RWPE2 (cell line): Measurements from ENCODE around the gene PILRA.

Experiments
- ATAC-seq: fragments of 200-7000 bp; cut with Tn5 transposase; 3 replicates; pipeline ENCODE4 v1.9.1; 2021; ENCODE audit warnings: low read depth
- DNase-seq: peaks from one replicate; pipeline ENCODE4 v3.0.0-alpha.2; 2020; ENCODE audit warnings: low spot score
- H3K27ac ChIP-seq: fragments of 450-650 bp; 2 replicates; pipeline ENCODE4 v1.5.1; 2017; ENCODE audit warnings: mild to moderate bottlenecking; ENCODE audit not compliant: poor library complexity, severe bottlenecking
- H3K27me3 ChIP-seq: fragments of 250-450 bp; sonication (Bioruptor Pico); 2 replicates; pipeline ENCODE4 v1.5.1; 2021; ENCODE audit warnings: mild to moderate bottlenecking, moderate library complexity; ENCODE audit not compliant: insufficient read depth, poor library complexity, severe bottlenecking
- H3K36me3 ChIP-seq: fragments of 250-450 bp; sonication (Bioruptor Pico); 2 replicates; pipeline ENCODE4 v1.5.1; 2020; ENCODE audit warnings: low read depth, mild to moderate bottlenecking, moderate library complexity
- H3K4me1 ChIP-seq: fragments of 250-450 bp; sonication (Bioruptor Pico); 2 replicates; pipeline ENCODE4 v1.5.1; 2021; ENCODE audit warnings: mild to moderate bottlenecking, moderate library complexity; ENCODE audit not compliant: insufficient read depth, poor library complexity, severe bottlenecking
- H3K4me3 ChIP-seq: fragments of 250-450 bp; sonication (Bioruptor Pico); 2 replicates; pipeline ENCODE4 v1.5.1; 2021; ENCODE audit warnings: mild to moderate bottlenecking, moderate library complexity; ENCODE audit not compliant: severe bottlenecking
- H3K9me3 ChIP-seq: fragments of 250-450 bp; sonication (Bioruptor Pico); 2 replicates; pipeline ENCODE4 v1.5.1; 2021; ENCODE audit warnings: mild to moderate bottlenecking, moderate library complexity; ENCODE audit not compliant: severe bottlenecking
- TF ChIP-seq, protein P1 (sequence below): fragments of 450-650 bp; IDR thresholded peaks from one replicate; pipeline ENCODE4 v1.5.1; 2017; ENCODE audit warnings: mild to moderate bottlenecking, moderate library complexity; ENCODE audit not compliant: poor library complexity, severe bottlenecking

PILRA gene

GRCh38 chr7:100366411-100367250, 6.7 kb upstream of the PILRA start:
- no peaks in the 10 kb centered on the region for H3K9me3 ChIP-seq
- H3K27me3 ChIP-seq = no peaks in the 10 kb centered on the region
- H3K4me3 ChIP-seq = no peak overlapping the region
- peak; percentile 15; the same call in 2 of the 3 replicates for ATAC-seq
- H3K36me3 ChIP-seq = peaks cover 12% of the 10 kb centered on the region
- TF ChIP-seq, protein P1, sequence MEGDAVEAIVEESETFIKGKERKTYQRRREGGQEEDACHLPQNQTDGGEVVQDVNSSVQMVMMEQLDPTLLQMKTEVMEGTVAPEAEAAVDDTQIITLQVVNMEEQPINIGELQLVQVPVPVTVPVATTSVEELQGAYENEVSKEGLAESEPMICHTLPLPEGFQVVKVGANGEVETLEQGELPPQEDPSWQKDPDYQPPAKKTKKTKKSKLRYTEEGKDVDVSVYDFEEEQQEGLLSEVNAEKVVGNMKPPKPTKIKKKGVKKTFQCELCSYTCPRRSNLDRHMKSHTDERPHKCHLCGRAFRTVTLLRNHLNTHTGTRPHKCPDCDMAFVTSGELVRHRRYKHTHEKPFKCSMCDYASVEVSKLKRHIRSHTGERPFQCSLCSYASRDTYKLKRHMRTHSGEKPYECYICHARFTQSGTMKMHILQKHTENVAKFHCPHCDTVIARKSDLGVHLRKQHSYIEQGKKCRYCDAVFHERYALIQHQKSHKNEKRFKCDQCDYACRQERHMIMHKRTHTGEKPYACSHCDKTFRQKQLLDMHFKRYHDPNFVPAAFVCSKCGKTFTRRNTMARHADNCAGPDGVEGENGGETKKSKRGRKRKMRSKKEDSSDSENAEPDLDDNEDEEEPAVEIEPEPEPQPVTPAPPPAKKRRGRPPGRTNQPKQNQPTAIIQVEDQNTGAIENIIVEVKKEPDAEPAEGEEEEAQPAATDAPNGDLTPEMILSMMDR = no peak
- peak; percentile 50 for DNase-seq
- no peaks in the 10 kb centered on the region for H3K4me1 ChIP-seq
- no peak overlapping the region for H3K27ac ChIP-seq

DNA sequence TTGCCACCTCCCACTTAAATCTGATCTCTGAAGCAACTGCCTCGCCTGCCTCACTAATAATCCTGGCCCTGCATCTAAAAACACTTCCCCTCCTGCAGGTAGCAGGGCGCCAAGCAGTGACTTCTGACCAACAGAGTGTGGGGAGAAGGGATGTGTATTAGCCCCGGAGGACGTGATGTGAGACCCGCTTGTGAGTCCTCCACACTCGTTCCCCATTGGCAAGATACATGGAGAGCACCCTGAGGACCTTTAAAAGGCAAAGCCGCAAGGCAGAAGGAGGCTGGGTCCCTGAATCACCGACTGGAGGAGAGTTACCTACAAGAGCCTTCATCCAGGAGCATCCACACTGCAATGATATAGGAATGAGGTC, 6.1 kb upstream of the PILRA start:
- Histone ChIP-seq H3K27ac (no peak overlapping the region), H3K4me3 (no peak overlapping the region), H3K4me1 (no peaks in the 10 kb centered on the region), H3K27me3 (no peaks in the 10 kb centered on the region), H3K9me3 (no peaks in the 10 kb centered on the region), H3K36me3 (peaks cover 6% of the 10 kb centered on the region)
- DNase-seq = peak; percentile 32
- no peak for ATAC-seq
- TF ChIP-seq, protein P1 = no peak

GRCh38 chr7:100367676-100368613, 5.3 kb upstream of the PILRA start:
- ATAC-seq = no peak
- DNase-seq = no peak
- Histone ChIP-seq H3K4me3 (no peak overlapping the region), H3K9me3 (no peaks in the 10 kb centered on the region), H3K4me1 (no peaks in the 10 kb centered on the region), H3K36me3 (no peaks in the 10 kb centered on the region; the same call in 1 of the 2 replicates), H3K27me3 (no peaks in the 10 kb centered on the region), H3K27ac (no peak overlapping the region)
- TF ChIP-seq, protein P1 = no peak

DNA sequence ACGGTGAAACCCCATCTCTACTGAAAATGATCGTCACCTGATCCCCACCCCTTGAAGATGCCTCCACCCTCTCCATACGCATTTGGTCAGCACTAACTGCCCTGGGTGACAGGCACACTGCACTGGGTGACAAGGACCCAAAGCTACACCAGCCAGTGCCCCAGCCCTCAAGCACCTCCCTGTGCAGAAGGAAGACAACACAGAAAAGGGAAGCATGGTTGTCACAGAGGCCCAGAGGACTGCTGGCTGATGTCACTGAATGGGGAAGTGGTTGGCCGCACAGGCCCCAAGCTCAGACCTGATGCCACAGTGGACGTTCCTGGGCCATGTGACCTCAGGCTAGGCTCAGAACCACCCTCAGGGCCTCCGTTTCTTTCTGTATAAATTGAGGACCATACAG, 4.2 kb upstream of the PILRA start:
- Histone ChIP-seq H3K4me3 (no peak overlapping the region), H3K4me1 (no peaks in the 10 kb centered on the region), H3K27me3 (no peaks in the 10 kb centered on the region), H3K9me3 (no peaks in the 10 kb centered on the region), H3K36me3 (no peaks in the 10 kb centered on the region), H3K27ac (no peak overlapping the region)
- TF ChIP-seq, protein P1 = no peak
- DNase-seq (no peak), ATAC-seq (no peak)
